GM19438 (cell line): ENCODE results near the gene UBQLN2.
"Not testable (repeated sequence)": the region's sequence is repeated elsewhere in the genome, so short reads cannot be mapped to it uniquely, and the experiment has no call there.

ENCODE experiments used
- ATAC-seq: cut with Tn5 transposase; IDR thresholded peaks from one replicate; pipeline ENCODE4 v1.9.1; 2021; ENCODE audit warnings: low read depth; ENCODE audit not compliant: unreplicated experiment

Gene UBQLN2

DNA sequence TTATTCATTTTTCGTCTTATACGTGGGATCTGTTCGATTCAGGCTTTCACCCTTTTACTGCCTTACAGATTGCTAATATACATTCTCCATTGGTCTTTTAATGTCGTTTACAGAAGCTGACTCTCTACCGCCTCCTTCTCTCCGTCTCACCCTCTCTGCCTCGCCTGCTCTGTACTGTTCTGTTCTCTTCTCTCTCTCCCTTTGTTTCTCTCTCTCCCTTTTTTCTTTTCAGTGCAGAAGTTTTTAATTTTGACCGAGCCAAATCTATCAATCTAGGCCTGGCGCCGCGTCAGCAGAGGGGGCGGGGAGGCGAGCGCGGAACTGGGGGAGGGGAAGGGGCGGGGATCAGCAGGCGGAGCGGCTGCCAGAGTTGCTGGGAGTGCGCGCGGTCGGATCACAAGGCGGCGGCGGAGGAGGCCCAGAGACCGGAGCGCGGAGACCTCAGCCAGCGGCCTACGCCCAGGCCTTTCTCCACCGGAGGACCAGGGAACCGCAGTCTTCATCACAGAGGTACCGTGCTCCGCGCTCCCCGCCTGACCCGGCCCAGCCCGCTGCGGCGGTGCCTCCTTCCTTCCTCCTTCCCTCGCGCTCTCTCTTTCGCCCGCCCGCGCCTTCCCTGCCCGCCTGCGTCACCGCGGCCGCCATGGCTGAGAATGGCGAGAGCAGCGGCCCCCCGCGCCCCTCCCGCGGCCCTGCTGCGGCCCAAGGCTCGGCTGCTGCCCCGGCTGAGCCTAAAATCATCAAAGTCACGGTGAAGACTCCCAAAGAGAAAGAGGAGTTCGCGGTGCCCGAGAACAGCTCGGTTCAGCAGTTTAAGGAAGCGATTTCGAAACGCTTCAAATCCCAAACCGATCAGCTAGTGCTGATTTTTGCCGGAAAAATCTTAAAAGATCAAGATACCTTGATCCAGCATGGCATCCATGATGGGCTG lies at the start of gene UBQLN2:
Gene UBQLN2 (plus strand): TSS at position 397 of the 931 bp plus-strand sequence. CDS start 247 bp downstream, at position 644.
- ATAC-seq: peak; percentile 68

DNA sequence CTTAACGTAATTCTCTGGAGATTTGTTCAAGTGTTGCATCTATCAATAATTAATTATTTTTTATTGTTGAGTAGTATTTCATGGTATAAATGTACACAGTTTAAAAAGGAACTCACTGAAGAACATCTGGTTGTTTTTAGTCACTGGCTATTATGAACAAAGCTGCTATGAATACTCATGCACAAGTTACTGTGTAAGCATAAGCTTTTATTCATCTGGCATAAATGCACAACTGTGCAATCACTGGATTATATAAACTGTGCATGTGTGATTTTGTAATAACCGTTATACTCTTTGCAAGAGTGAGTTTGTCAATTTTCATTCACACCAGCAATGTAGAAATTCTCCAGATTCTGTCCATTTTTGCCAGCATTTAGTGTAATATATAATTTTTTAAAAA lies 43.8 kb upstream of the UBQLN2 start:
- no peak for ATAC-seq

DNA sequence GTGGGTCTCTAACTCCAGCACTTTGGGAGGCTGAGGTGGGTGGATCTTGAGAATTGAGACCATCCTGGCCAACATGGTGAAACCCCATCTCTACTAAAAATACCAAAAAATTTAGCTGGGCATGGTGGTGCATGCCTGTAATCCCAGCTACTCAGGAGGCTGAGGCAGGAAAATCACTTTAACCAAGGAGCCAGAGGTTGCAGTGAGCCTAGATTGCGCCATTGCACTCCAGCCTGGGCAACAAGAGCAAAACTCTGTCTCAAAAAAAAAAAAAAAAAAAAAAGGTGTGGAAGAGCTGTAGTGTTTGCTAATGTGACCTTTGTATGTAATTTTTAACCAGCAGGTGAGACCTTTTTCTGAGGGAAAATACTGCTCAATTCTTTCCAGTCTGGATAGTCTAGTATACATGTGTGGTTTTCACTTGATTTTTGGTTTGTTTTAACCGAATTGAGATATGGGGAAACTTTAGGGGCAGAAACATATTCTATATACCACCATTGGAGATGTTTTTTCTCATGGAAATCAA lies 33.9 kb upstream of the UBQLN2 start:
- ATAC-seq: not testable (repeated sequence)

DNA sequence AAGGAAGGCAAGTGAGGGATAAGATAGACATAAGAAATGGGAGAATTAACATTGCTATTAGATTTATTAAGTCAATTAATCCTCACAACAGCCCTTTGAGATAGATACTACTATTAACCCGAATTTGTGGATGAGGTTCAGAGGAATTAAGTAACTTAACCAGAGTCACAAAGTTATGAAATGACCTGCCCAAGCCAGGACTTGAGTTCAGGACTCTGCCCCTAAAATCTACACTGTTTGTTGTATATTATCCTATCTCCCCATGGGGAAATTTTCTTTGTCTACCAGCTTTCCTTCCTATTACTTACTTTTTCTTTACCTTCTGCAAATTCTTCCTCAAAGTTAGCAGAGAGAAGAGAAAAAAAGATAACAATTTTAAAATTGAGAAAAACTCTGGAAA lies 33.4 kb upstream of the UBQLN2 start:
- no peak for ATAC-seq

DNA sequence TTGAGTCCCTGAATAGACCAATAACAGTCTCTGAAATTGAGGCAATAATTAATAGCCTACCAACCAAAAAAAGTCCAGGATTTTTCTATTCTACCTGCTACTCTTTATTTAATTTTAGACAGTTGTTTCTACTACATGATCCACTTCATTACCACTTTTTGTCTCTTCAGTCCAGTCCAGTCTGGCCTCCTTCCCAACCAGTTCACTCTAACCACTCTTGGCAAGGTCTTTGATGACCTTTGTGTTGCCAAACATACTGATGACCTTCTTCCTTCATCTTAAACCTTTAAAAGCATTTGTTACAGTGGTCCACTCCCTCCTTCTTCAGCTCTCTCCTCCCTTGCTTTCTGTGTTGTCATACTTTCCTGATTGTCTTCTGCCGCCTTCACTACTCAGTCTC lies 12.8 kb upstream of the UBQLN2 start:
- no peak for ATAC-seq

DNA sequence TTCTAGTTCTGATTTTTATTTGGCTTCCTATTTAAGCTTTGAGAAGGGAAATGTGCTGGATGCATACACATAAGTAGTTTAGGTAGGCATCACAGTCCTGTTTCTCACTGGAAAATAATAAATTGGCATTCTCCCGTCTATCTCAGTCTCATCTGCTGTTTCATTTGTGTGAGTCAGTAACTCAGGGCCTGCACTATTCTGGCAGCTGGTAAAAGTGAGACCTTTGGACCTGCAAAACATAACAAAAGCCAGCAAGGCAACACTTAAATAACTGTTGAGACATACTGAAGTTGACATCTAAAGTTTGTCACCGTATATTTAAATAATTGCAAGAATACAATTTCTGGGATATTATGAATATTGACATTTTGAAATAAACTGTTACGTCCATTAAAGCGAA lies 8.6 kb upstream of the UBQLN2 start:
- ATAC-seq: no peak

DNA sequence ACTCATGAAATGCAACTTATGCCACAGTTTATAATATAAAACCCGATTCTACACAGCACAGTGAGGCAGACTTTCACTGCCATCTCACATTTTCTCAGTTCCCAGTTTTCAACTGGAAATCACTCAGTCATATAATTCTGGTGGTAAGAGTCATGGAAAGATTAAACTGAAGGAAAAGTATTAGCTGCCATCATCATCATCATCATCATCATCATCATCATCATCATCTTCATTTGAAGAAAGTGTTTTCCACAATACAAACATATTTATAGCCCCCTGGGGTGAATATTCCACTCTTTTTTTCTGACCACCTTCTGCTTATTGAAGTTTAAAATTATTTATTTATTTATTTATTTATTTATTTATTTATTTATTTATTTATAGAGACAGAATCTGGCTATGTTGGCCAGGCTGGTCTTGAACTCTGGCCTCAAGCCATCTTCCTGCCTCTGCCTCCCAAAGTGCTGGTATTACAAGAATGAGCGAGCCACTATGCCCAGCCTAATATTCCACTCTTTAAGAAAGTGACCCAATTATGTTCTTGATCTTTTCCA lies 6.0 kb upstream of the UBQLN2 start:
- no peak for ATAC-seq

DNA sequence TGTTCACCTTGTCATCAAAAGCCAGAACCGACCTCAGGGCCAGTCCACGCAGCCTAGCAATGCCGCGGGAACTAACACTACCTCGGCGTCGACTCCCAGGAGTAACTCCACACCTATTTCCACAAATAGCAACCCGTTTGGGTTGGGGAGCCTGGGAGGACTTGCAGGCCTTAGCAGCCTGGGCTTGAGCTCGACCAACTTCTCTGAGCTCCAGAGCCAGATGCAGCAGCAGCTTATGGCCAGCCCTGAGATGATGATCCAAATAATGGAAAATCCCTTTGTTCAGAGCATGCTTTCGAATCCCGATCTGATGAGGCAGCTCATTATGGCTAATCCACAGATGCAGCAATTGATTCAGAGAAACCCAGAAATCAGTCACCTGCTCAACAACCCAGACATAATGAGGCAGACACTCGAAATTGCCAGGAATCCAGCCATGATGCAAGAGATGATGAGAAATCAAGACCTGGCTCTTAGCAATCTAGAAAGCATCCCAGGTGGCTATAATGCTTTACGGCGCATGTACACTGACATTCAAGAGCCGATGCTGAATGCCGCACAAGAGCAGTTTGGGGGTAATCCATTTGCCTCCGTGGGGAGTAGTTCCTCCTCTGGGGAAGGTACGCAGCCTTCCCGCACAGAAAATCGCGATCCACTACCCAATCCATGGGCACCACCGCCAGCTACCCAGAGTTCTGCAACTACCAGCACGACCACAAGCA lies 898 bp downstream of the UBQLN2 start:
- ATAC-seq: no peak

DNA sequence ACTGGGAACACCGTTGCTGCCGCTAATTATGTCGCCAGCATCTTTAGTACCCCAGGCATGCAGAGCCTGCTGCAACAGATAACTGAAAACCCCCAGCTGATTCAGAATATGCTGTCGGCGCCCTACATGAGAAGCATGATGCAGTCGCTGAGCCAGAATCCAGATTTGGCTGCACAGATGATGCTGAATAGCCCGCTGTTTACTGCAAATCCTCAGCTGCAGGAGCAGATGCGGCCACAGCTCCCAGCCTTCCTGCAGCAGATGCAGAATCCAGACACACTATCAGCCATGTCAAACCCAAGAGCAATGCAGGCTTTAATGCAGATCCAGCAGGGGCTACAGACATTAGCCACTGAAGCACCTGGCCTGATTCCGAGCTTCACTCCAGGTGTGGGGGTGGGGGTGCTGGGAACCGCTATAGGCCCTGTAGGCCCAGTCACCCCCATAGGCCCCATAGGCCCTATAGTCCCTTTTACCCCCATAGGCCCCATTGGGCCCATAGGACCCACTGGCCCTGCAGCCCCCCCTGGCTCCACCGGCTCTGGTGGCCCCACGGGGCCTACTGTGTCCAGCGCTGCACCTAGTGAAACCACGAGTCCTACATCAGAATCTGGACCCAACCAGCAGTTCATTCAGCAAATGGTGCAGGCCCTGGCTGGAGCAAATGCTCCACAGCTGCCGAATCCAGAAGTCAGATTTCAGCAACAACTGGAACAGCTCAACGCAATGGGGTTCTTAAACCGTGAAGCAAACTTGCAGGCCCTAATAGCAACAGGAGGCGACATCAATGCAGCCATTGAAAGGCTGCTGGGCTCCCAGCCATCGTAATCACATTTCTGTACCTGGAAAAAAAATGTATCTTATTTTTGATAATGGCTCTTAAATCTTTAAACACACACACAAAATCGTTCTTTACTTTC lies 1.8 kb downstream of the UBQLN2 start:
- ATAC-seq: no peak

DNA sequence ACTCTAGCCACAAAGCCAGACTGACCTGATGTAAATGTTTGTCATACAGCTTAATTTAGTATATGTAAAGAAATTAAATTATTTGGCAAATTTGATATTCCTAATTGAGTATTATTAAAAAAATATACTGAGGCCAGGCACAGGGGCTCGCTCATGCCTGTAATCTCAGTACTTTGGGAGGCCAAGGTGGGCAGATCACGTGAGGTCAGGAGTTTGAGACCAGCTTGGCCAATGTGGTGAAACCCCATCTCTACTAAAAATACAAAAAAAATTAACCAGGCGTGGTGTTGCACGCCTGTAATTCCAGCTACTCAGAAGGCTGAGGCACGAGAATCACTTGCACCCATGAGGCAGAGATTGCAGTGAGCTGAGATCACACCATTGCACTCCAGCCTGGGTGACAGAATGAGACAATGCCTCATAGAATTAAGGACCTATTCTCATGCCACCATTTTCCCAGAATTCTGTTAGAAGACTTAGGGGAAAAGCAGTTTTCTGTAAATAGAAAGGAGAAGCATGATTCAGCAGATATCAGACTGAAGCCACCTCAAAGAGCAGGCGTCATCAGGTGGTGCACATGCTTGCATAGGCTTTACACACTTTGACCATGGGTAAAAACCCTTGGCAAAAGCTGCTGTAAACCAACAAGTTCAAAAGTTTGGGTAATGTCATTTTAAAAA lies 6.1 kb downstream of the UBQLN2 start:
- no peak for ATAC-seq

DNA sequence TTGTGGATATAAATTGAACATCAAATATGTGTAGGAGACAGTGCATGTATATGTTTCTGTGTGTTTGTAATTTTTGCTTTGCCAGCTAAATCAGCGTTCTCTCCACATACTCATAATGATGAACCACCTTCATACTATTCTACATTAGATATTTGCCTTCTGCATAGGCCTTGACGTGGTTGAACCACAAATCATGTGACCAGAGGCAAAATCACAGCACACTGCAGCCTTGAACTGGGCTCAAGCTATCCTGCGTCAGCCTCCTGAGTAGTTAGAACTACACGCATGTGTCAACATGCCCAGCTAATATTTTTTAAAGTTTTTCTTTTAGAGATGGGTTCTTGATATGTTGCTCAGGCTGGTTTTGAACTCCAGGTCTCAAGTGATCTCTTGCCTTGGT lies 9.5 kb downstream of the UBQLN2 start:
- no peak for ATAC-seq

DNA sequence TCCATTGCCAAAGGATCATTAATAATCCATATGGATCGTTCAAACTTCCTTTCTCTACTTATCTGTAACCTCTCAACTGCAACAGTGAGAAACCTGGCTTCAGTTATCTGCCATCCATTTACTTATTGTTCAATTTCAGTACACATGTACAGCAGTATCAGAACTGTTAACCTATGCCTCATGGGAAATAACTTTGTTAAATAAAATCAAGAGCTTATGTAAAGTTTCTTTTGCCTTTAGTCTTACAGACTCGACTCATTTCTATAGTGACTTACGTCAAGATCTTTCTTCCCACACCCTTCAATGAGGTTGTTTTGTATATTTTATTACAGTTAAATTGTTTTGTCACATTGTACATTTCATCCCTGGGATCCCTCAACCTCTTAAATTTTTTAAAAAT lies 11.4 kb downstream of the UBQLN2 start:
- ATAC-seq: no peak

DNA sequence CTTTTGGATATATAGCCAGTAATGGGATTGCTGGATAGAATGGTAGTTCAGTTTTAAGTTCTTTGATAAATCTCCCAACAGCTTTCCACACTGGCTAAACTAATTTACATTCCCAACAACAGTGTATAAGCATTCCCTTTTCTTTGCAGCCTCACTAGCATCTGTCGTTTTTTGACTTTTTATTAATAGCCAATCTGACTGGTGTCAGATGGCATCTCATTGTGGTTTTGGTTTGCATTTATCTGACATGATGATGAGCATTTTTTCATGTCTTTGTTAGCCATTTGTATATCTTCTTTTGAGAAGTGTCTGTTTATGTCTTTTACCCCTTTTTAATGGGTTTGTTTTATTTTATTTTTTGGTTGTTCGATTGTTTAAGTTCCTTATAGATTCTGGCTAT lies 13.3 kb downstream of the UBQLN2 start:
- ATAC-seq: no peak

DNA sequence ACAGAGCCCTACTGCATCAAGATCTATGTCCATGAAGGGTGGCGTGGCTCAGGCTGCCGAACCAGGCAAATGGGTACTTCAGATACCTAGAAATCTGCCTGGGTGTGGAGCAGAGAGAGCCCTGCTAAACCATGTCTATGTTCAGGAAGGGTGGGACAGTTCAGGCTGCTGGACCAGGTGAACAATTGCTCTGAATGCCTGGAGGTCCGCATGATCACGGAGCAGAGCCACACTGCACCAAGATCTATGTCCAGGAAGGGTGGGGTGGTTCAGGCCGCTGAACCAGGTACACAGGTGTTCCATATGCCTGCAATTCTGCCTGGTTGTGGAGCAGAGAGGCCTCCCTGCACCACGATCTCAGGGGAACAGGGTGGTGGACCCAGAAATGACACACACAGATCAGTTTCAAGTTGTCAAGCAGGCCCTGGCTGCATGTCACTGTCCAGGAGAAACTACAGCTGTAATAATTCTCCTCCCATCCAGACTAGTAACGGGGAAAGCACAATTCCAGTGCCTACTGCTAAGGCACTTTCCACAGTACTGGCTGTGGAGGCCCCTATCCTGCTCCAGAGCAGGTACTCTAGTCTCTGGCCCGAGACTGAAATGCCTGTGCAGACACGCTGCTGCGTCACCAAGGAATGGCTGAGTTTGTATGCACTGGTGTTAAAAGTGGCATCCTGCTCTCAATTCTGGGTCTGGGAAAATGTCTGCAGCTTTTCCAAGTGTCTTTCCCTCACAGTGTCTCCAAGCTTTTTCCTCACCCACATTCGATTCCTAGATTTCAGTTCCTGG lies 25.2 kb downstream of the UBQLN2 start:
- ATAC-seq: no peak

DNA sequence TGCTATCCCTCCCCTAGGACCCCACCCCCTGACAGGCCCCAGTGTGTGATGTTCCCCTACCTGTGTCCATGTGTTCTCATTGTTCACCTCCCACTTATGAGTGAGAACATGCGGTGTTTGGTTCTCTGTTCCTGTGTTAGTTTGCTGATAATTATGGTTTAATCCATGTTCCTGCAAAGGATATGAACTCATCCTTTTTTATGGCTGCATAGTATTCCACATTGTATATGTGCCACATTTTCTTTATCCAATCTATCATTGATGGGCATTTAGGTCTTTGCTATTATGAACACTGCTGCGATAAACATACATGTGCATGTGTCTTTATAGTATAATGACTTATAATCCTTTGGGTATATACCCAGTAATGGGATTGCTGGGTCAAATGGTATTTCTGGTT lies 28.4 kb downstream of the UBQLN2 start:
- not testable (repeated sequence) for ATAC-seq

DNA sequence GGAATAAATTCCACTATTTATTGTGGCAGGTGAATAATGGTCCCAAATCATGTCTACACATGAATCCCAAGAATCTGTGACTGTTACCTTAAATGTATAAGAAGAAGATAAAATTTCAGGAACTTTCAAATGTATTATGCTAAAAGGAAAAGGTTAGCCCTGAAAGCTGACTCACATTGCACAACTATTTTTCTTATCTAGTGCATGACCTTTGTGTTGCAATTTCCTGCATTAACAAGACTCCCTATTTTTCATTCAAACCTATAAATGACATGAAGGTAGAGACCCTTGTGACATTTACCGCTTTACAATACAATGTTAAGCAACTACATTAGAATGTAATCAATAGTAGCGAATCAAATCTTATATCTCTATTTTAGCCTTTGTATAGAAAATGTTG lies 36.7 kb downstream of the UBQLN2 start:
- no peak for ATAC-seq

DNA sequence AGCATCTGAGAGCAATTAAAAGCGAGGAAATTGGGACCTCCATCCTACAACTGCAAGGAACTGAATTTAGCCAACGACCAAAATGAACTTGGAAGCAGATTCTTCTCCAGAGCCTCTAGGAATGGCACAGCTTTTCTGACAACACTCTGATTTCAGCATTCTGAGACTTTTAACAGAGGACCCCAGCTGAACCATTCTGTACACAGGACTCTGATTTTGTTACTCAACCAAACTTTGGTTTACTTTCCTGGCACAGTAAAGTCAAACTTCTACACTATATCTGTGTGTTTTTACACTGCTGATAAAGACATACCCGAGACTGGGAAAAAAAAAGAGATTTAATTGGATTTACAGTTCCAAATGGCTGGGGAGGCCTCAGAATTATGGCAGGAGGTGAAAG lies 37.6 kb downstream of the UBQLN2 start:
- ATAC-seq: no peak

DNA sequence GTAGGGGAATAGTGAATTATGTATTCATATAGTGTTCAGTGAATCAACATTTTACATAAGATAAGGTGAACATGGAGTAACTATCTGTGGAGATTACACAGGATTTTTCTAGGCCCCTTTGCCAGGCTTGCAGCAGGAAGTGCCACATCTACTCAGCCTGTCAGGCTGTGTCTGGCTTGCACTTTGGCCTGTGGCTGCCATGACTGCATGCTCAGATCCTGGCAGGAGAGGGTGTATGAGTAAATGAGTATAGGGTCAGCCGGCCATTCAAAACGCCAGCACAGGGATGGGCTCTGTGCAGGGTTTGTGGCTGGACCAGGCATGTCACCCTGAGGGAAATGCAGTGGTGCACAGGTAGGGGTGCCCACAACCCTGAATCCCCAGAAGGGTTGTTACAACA lies 51.9 kb downstream of the UBQLN2 start:
- ATAC-seq: no peak
